ENCODE measurements around the gene KIF26B.

The KIF26B gene

GRCh38 chr1:245276445-245276844 lies 121.7 kb downstream of the KIF26B start:
- Histone ChIP-seq H3K4me2 (ENCODE audit: insufficient read depth, low read length) (no peak overlapping the region), H3K79me2 (ENCODE audit: insufficient read depth, low read length) (no peaks in the 10 kb centered on the region), H3K9ac (ENCODE audit: low read depth, low read length) (no peak overlapping the region), H4K20me1 (ENCODE audit: insufficient read depth, low read length) (no peaks in the 10 kb centered on the region), H3K4me1 (ENCODE audit: insufficient read depth, low read length) (no peaks in the 10 kb centered on the region), H3K4me3 (ENCODE audit: low read depth in 1 of 2, low read length in 2 of 2) (no peak overlapping the region), H3K27ac (ENCODE audit: low read length) (no peak overlapping the region), H3K27me3 (ENCODE audit: insufficient read depth, low read length, poor library complexity) (no peaks in the 10 kb centered on the region), H3K9me3 (ENCODE audit: insufficient read depth, low read length, severe bottlenecking) (no peaks in the 10 kb centered on the region), H2AFZ (ENCODE audit: low read depth, low read length) (no peak overlapping the region), H3K36me3 (ENCODE audit: insufficient read depth, low read length) (no peaks in the 10 kb centered on the region)
- DNase-seq (no peak), ATAC-seq (ENCODE audit: insufficient read depth, low read depth) (no peak)
- no peak for TF ChIP-seq CTCF (IDR thresholded peaks at IDR 0.05; ENCODE audit: borderline replicate concordance, extremely low read depth, low read length, poor library complexity, severe bottlenecking)
- TF ChIP-seq EZH2 (IDR thresholded peaks at IDR 0.05; ENCODE audit: borderline replicate concordance, low read depth, low read length, severe bottlenecking) = no peak

DNA sequence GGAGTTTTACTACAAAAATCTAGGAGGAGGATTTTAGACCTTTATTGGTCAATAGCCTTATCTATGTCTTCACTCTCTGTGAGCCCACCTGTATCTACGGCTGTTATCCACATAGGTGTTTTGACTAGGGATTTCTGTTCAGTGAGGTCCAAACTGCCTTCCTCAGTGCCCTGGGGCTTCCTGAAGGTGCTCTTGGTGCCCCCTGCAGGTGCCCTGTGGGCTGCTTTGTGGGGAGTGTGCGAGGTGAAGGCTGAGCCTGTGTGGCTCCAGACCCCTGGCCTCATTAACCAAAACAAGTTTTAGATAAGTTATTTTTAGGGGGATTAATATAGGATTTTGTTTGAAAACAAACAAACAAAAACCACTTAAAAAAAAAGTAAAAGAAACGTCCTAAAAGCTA lies 122.5 kb downstream of the KIF26B start:
- Histone ChIP-seq H3K27me3 (ENCODE audit: insufficient read depth, low read length, poor library complexity) (no peaks in the 10 kb centered on the region), H3K36me3 (ENCODE audit: insufficient read depth, low read length) (no peaks in the 10 kb centered on the region), H4K20me1 (ENCODE audit: insufficient read depth, low read length) (no peaks in the 10 kb centered on the region), H3K4me2 (ENCODE audit: insufficient read depth, low read length) (no peak overlapping the region), H3K27ac (ENCODE audit: low read length) (no peak overlapping the region), H3K9me3 (ENCODE audit: insufficient read depth, low read length, severe bottlenecking) (no peaks in the 10 kb centered on the region), H3K9ac (ENCODE audit: low read depth, low read length) (no peak overlapping the region), H3K79me2 (ENCODE audit: insufficient read depth, low read length) (no peaks in the 10 kb centered on the region), H3K4me3 (ENCODE audit: low read depth in 1 of 2, low read length in 2 of 2) (no peak overlapping the region), H3K4me1 (ENCODE audit: insufficient read depth, low read length) (no peaks in the 10 kb centered on the region), H2AFZ (ENCODE audit: low read depth, low read length) (no peak overlapping the region)
- ATAC-seq (ENCODE audit: insufficient read depth, low read depth) (no peak), DNase-seq (peak; percentile 20)
- no peak for TF ChIP-seq EZH2 (IDR thresholded peaks at IDR 0.05; ENCODE audit: borderline replicate concordance, low read depth, low read length, severe bottlenecking)
- peak; percentile 41 for TF ChIP-seq CTCF (IDR thresholded peaks at IDR 0.05; ENCODE audit: borderline replicate concordance, extremely low read depth, low read length, poor library complexity, severe bottlenecking)

- H3K9me3 ChIP-seq (ENCODE audit: insufficient read depth, low read length, severe bottlenecking) = no peaks in the 10 kb centered on the region
- H3K27ac ChIP-seq (ENCODE audit: low read length) = no peak overlapping the region
- no peak overlapping the region for H2AFZ ChIP-seq (ENCODE audit: low read depth, low read length)
- H3K9ac ChIP-seq (ENCODE audit: low read depth, low read length) = no peak overlapping the region
- no peak overlapping the region for H3K4me2 ChIP-seq (ENCODE audit: insufficient read depth, low read length)
- no peaks in the 10 kb centered on the region for H3K36me3 ChIP-seq (ENCODE audit: insufficient read depth, low read length)
- no peak for ATAC-seq (ENCODE audit: insufficient read depth, low read depth)
- no peak overlapping the region for H3K4me3 ChIP-seq (ENCODE audit: low read depth in 1 of 2, low read length in 2 of 2)
- no peaks in the 10 kb centered on the region for H4K20me1 ChIP-seq (ENCODE audit: insufficient read depth, low read length)
- H3K27me3 ChIP-seq (ENCODE audit: insufficient read depth, low read length, poor library complexity) = no peaks in the 10 kb centered on the region
- H3K4me1 ChIP-seq (ENCODE audit: insufficient read depth, low read length) = no peaks in the 10 kb centered on the region
- no peak for TF ChIP-seq EZH2 (IDR thresholded peaks at IDR 0.05; ENCODE audit: borderline replicate concordance, low read depth, low read length, severe bottlenecking)
- DNase-seq = no peak
- no peaks in the 10 kb centered on the region for H3K79me2 ChIP-seq (ENCODE audit: insufficient read depth, low read length)
Observed at GRCh38 chr1:245278846-245279245, 124.1 kb downstream of the KIF26B start.

DNA sequence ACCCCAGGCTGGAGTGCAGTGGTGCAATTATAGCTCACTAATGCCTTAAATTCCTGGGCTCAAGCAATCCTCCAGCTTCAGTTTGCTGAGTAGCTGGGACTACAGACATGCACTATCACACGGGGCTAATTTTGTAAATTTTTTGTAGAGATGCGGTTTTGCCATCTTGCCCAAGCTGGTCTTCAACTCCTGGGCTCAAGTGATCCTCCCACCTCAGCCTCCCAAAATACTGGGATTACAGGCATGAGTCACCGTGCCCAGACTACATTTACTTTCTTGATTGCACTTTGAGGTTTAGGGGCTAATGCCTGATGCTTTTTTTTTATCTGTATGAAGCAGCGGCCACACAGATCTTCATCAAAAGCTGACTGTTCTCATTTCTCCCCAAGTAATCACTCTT lies 124.6 kb downstream of the KIF26B start:
- H3K27ac ChIP-seq (ENCODE audit: low read length) = no peak overlapping the region
- no peaks in the 10 kb centered on the region for H3K27me3 ChIP-seq (ENCODE audit: insufficient read depth, low read length, poor library complexity)
- no peaks in the 10 kb centered on the region for H3K79me2 ChIP-seq (ENCODE audit: insufficient read depth, low read length)
- H3K4me2 ChIP-seq (ENCODE audit: insufficient read depth, low read length) = no peak overlapping the region
- DNase-seq = no peak
- H4K20me1 ChIP-seq (ENCODE audit: insufficient read depth, low read length) = no peaks in the 10 kb centered on the region
- no peak for ATAC-seq (ENCODE audit: insufficient read depth, low read depth)
- H3K9ac ChIP-seq (ENCODE audit: low read depth, low read length) = no peak overlapping the region
- no peak overlapping the region for H3K4me3 ChIP-seq (ENCODE audit: low read depth in 1 of 2, low read length in 2 of 2)
- H3K36me3 ChIP-seq (ENCODE audit: insufficient read depth, low read length) = no peaks in the 10 kb centered on the region
- no peaks in the 10 kb centered on the region for H3K9me3 ChIP-seq (ENCODE audit: insufficient read depth, low read length, severe bottlenecking)
- no peak overlapping the region for H2AFZ ChIP-seq (ENCODE audit: low read depth, low read length)
- TF ChIP-seq EZH2 (IDR thresholded peaks at IDR 0.05; ENCODE audit: borderline replicate concordance, low read depth, low read length, severe bottlenecking) = no peak
- no peak for TF ChIP-seq CTCF (IDR thresholded peaks at IDR 0.05; ENCODE audit: borderline replicate concordance, extremely low read depth, low read length, poor library complexity, severe bottlenecking)
- H3K4me1 ChIP-seq (ENCODE audit: insufficient read depth, low read length) = no peaks in the 10 kb centered on the region

Data from DND-41 (cell line).